G401 (cell line): ENCODE results near the gene TESPA1. TPM values are rescaled to one million over a fixed set of nuclear protein-coding genes. Genes with fewer than 3 reads are reported as not detected.

Experiments used
- DNase-seq: peaks from one replicate; pipeline ENCODE4 v3.0.0-alpha.2; 2015; ENCODE audit warnings: low spot score
- in situ Hi-C: cut with HindIII; loops from 2 replicates; pipeline ENCODE4 v1.10.0; 2016; ENCODE audit warnings: low sequenced_read_pairs, mixed read lengths
- total RNA-seq: library from RNA; depleted of rRNA; stranded (reverse); fragments of >200 nt; shearing (Covaris generic); gene quantifications from 2 replicates; pipeline ENCODE4 v1.2.3, GENCODE V29; 2014; rRNA removed

Gene TESPA1
- not detected in 2 replicates for total RNA-seq

GRCh38 chr12:54984658-54985376 is at the start of gene TESPA1:
TESPA1 (minus strand) TSS chr12:54984762; CDS start chr12:54974562, 10,200 bp downstream.
- in situ Hi-C loops = no loop called here
- DNase-seq = no peak

DNA sequence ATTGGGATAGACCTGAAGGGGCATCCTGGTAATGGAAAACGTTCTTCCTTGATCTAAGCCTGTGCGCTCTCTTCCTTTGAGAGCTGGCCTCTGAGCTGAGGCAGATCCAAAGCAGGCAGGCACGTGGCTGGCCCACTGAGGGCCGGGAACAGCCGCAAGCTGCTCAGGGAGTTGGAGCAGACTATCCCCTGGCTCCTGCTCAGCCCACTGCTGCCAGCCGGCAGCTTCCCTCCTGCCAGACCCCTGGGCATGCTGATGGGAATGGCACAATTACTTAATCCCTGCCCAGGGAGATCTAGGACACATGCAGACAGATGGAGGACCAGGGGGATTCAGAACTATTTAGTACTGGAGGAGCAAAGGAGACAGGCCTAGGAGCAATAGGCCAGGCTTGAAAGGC is 49.7 kb upstream of the TESPA1 start:
- in situ Hi-C loops = no loop called here
- DNase-seq = peak; percentile 87

DNA sequence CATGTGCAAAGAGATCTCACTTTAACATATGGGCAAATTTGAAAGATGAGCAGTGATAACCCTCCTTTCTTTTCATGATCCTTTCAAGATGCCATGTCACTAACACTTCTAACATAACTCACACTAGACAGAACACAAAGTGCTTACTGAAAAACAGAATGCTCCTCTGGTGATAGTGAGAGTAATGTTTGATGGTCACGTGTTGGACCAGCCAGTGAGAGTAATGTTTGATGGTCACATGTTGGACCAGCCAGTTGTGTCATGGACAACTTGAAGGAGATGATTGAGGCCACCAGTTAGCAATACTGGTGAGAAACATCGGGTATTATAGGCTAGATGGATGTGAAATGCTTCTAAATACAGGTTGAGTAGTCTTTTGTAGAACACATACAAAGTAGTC is 40.9 kb upstream of the TESPA1 start:
- in situ Hi-C loops = no loop called here
- no peak for DNase-seq

GRCh38 chr12:55024575-55024974 is 40.0 kb upstream of the TESPA1 start:
- DNase-seq = no peak
- in situ Hi-C loops = no loop called here

DNA sequence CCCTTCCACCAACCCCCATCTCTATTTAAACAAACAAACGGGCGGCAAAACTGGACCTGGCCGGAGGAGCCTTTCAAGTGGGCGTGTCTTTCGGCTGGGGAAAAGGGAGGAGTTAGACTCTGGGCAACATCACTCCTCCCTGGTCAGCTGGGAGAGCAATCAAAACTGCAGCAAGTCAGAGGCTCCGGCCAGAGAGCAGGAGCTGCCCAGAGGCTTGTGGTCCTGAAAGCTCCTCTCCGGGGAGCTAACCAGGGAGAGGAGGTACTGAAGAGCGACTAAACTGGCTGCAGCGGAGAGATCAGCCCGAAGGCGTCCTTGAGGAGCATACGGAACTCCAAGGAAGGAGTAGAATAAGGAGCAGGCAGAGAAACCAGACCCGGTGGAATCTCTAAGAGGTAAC is 35.2 kb upstream of the TESPA1 start, which contains the start of gene NEUROD4:
TSS of gene NEUROD4 (plus strand) at position 191 of the 400 bp plus-strand sequence. CDS start 6,466 bp downstream, outside the sequence.
- peak; percentile 9 for DNase-seq
- in situ Hi-C loops = no loop called here

DNA sequence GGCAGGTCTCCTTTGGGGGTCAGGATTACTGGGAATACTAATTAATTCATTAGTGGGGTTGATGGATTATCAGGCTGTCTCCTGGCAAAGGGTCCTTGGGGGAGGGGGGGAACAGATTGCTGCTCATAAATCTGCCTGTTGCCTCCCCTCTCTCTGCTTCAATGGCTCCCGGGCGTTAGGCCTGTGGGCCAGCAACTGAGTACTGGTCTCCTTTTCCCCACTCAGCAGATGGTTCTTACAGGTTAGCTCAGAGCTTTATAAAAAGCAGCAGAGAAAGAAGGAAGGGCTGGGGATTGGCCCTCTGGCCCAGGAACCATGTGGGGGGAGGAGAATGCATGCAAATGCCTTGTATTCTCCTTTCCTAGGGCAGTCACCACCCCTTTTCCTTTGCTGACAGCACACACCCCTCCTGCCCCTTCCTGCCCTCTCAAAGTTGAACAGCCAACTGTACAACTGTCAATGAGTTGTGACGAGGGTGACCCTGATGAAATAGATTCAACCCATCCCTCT is 32.9 kb upstream of the TESPA1 start:
- in situ Hi-C loops = no loop called here
- DNase-seq = no peak

GRCh38 chr12:55008944-55009585 is 24.5 kb upstream of the TESPA1 start:
- DNase-seq = no peak
- in situ Hi-C loops = no loop called here

DNA sequence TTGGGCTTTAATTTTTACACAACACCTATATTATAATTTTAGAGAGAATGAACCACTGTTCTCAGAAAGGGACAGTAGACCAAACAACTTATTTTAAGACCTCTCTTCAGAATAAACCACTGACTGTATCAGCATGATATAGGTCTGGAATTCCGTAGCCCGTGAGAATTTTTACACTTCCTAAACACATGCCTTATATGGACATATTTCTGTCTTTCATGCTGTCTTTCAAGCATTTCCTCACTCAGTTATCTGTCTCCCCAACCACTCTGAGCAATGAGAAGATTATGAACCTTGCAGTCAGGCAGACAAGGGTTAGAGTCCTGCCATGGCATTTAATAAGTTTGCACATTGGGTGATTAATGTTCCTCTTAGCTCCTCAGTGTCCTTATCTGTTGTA is 17.8 kb upstream of the TESPA1 start:
- in situ Hi-C loops = no loop called here

GRCh38 chr12:55001198-55001868 is 16.8 kb upstream of the TESPA1 start:
- no peak for DNase-seq
- in situ Hi-C loops = no loop called here

More for the DNA sequence above, 17.8 kb upstream of the TESPA1 start:
- no peak for DNase-seq

GRCh38 chr12:54998958-54999510 is 14.5 kb upstream of the TESPA1 start:
- DNase-seq = no peak
- in situ Hi-C loops = no loop called here

- DNase-seq = no peak
- in situ Hi-C loops = no loop called here
These were observed 13.5 kb upstream of the TESPA1 start for GRCh38 chr12:54997929-54998522.

GRCh38 chr12:54996205-54996604 is 11.6 kb upstream of the TESPA1 start:
- no peak for DNase-seq
- in situ Hi-C loops = no loop called here

GRCh38 chr12:54993181-54993835 is 8.7 kb upstream of the TESPA1 start:
- peak; percentile 75 for DNase-seq
- in situ Hi-C loops = no loop called here

- DNase-seq = no peak
- in situ Hi-C loops = no loop called here
These were observed 7.4 kb upstream of the TESPA1 start for GRCh38 chr12:54991991-54992375.

DNA sequence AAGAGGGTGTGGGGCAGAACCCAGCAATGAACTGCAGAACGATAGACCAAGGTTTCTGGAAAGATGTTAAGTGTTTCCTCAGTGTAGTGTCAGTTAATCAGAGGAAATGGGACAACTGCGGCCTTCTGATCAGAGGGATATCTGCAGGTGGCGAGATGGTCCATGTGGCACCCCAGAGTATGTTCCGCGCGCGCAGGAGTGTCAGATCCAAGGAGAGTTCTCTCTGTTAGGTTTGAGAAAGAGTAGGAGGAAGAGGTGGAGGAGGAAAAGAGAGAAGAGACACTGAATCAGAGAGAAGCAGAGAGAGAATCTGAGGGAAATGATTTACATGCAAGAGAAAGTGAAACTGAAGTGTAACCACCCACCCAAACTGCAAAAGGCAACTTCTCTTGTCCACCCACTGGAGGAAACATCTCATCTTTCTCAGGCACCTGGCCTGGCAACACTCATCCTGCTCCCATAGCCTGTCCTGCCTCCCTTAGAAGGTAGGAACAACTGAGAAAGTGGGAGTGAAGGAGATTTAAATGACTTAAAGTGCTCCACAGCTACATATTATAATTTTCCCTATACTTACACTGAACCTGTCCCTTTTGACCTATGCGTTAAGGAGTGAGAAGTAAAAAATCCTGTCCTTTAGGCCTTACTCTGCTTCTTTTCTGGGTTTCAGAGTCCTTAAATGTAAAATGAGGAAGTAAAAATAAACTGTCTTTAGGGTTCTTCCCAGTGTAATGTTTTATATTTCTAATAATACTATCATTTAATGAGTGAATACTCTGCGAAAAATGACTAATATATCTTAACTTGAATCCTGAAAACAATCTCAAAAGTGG is 6.8 kb upstream of the TESPA1 start:
- in situ Hi-C loops = no loop called here

GRCh38 chr12:54989829-54990228 is 5.3 kb upstream of the TESPA1 start:
- in situ Hi-C loops = no loop called here
- DNase-seq = no peak

More for the DNA sequence above, 6.8 kb upstream of the TESPA1 start:
- DNase-seq = no peak

DNA sequence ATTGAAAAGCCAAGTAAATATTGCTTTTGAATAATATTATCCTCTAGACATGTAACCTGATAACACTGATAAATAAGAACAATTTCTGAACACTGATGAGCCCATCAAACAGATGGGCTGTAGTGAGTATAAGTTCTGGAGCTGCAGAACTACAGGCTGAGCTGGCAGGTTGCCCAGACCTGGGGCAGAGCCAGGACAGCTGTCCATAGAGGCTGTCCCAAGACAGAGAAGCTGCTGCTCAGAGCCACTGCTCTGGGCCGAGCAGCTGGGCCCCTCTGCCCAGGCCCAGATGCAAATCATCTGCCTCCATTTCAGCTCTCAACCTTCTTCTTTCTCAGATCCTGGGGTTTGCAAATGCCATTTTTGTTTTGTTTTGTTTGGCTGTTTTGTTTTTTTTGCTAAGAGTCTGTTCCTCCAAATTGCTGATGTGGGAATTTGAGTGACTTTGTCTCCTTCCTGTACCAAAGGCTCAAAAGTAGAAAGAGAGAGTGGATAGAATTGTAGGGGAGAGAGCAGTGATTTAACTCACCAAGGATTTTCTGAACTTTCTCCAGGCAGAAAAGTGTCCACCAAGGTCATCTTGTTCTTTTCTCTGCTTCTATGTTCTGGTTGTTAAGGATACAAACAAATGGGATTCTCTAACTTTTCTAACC is 4.0 kb upstream of the TESPA1 start:
- no peak for DNase-seq
- in situ Hi-C loops = no loop called here
